Coronary artery (tissue), 2 donors: ENCODE data around the gene POLR3B.
A peak's percentile ranks its signal among the peaks of the same experiment; 100 is the strongest.
"Not testable (repeated sequence)": the region's sequence is repeated elsewhere in the genome, so short reads cannot be mapped to it uniquely, and the experiment has no call there.

Experiments used
- DNase-seq: peaks from one replicate; pipeline ENCODE4 v3.0.0-alpha.2; 2017; ENCODE audit warnings: low spot score
- H3K27ac ChIP-seq, 2 donors: fragments of 200-600 bp; sonication (generic); one replicate each; pipeline ENCODE4 v1.5.1; 2016 to 2019
- H3K4me3 ChIP-seq: fragments of 200-600 bp; sonication (generic); 2 replicates; pipeline ENCODE4 v1.5.1; 2016; ENCODE audit warnings: mild to moderate bottlenecking, moderate library complexity
- CTCF ChIP-seq: fragments of 200-600 bp; sonication (generic); IDR thresholded peaks from one replicate; pipeline ENCODE4 v1.5.1; 2019; ENCODE audit warnings: antibody characterized with exemption

POLR3B gene

GRCh38 chr12:106357549-106358395 is at the start of gene POLR3B:
POLR3B (plus strand) TSS chr12:106357748; CDS start chr12:106357880, 132 bp downstream.
- Histone ChIP-seq H3K27ac (peak within 1 kb of the TSS; percentile 82 to 98), H3K4me3 (peak within 1 kb of the TSS; percentile 95)
- DNase-seq, result peak; percentile 97
- TF ChIP-seq CTCF, result peak; percentile 82

- no peak for TF ChIP-seq CTCF
- no peak for DNase-seq
- H3K27ac ChIP-seq, result no peak overlapping the region
- no peak overlapping the region for H3K4me3 ChIP-seq
Measured at GRCh38 chr12:106308121-106308520, 49.4 kb upstream of the POLR3B start.

GRCh38 chr12:106308611-106309010 is 48.9 kb upstream of the POLR3B start:
- TF ChIP-seq CTCF, result no peak
- H3K27ac ChIP-seq, result no peak overlapping the region
- no peak overlapping the region for H3K4me3 ChIP-seq
- no peak for DNase-seq

GRCh38 chr12:106309671-106310505 is 47.7 kb upstream of the POLR3B start:
- Histone ChIP-seq H3K27ac (peak overlapping the region in 1 of 2 donors; percentile 53), H3K4me3 (no peak overlapping the region)
- TF ChIP-seq CTCF, result no peak
- no peak for DNase-seq

GRCh38 chr12:106310687-106311086 is 46.9 kb upstream of the POLR3B start:
- H3K27ac ChIP-seq, result peak overlapping the region in 1 of 2 donors; percentile 4
- no peak for DNase-seq
- TF ChIP-seq CTCF, result no peak
- no peak overlapping the region for H3K4me3 ChIP-seq

GRCh38 chr12:106311139-106311538 is 46.4 kb upstream of the POLR3B start:
- no peak overlapping the region for H3K4me3 ChIP-seq
- DNase-seq, result no peak
- TF ChIP-seq CTCF, result no peak
- H3K27ac ChIP-seq, result peak overlapping the region in 1 of 2 donors; percentile 4

- H3K27ac ChIP-seq, H3K4me3 ChIP-seq, DNase-seq: not testable (repeated sequence)
Measured at GRCh38 chr12:106313413-106313812, 44.1 kb upstream of the POLR3B start.
